GM12801 (cell line): ENCODE results near the gene KCNJ14.

Experiments used
- TF ChIP-seq, protein P1 (sequence below): IDR thresholded peaks from one replicate; pipeline ENCODE4 v1.5.1; 2011; ENCODE audit warnings: control low read depth; ENCODE audit not compliant: insufficient read length; ENCODE audit errors: extremely low read depth

The KCNJ14 gene

DNA sequence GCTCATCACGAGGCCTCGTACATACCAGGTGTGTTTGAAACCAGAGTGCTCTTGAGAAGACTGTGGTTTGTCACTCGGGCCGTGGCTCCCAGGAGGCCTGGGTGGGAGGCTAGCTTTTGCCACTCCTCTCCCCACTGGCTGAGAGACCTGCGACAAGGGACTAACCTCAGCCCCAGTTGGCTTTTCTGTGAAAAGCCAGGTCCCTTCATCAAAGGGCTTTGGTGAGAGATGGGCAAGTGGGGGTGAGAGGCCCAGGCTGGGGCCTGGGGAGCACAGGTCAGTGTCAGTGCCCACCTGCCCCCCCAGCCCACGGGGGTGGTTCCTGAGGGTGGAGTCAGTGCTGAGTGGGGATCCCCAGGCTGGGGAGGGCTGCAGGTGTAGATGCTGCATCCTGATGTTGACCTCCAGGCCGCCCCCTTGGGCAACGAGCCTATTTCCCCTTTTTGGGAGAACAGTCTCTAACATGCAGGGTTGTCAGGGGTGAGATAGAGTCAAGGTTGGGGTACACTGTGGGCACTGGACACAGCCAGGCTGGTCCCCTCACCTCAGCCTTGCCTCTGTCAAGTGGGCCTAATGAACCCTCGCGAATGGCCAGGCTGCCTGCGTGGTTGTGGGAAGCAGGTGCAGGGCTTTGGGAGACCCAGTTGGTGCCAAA, 661 bp downstream of the KCNJ14 start:
- TF ChIP-seq, protein P1, sequence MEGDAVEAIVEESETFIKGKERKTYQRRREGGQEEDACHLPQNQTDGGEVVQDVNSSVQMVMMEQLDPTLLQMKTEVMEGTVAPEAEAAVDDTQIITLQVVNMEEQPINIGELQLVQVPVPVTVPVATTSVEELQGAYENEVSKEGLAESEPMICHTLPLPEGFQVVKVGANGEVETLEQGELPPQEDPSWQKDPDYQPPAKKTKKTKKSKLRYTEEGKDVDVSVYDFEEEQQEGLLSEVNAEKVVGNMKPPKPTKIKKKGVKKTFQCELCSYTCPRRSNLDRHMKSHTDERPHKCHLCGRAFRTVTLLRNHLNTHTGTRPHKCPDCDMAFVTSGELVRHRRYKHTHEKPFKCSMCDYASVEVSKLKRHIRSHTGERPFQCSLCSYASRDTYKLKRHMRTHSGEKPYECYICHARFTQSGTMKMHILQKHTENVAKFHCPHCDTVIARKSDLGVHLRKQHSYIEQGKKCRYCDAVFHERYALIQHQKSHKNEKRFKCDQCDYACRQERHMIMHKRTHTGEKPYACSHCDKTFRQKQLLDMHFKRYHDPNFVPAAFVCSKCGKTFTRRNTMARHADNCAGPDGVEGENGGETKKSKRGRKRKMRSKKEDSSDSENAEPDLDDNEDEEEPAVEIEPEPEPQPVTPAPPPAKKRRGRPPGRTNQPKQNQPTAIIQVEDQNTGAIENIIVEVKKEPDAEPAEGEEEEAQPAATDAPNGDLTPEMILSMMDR, result no peak

DNA sequence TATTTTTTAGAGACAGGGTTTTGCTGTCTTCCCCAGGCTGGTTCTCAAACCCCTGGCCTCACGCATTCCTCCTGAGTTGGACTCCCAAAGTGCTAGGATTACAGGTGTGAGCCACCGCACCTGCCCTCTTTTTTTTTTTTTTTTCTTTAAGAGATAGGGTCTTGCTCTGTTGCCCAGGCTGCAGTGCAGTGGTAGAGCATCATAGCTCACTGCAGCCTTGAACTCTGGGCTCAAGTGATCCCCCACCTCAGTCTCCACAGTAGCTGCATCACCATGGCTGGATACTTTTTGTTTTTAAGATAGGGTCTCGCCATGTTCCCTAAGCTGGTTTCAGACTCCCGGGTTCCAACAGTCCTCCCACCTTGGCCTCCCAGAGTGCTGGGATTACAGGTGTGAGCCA, 1.5 kb downstream of the KCNJ14 start:
- TF ChIP-seq, protein P1, result no peak

DNA sequence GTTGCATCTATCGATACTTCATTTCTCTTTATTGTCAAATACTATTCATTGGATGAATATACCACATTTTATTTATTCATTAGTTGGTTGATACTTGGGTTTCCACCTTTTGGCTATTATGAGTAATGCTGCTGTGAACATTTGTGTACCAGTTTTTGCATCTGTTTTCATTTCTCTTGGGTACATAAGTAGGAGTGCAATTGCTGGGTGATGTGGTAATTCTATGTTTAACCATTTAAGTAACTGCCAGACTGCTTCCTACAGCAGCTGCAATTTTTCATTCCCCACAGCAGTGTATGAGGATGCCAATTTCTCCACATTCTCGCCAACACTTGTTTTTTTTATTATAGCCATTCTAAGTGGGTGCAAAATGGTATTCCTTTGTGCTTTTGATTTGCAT, 2.6 kb downstream of the KCNJ14 start:
- TF ChIP-seq, protein P1, result no peak

DNA sequence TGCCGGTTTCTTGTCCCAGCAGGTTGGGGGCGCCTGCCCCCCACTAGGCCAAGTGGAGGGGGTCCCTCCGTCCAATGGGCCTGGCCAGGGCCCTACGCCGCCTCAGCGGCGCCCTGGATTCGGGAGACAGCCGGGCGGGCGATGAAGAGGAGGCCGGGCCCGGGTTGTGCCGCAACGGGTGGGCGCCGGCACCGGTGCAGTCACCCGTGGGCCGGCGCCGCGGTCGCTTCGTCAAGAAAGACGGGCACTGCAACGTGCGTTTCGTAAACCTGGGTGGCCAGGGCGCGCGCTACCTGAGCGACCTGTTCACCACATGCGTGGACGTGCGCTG, 6.2 kb downstream of the KCNJ14 start:
- TF ChIP-seq, protein P1, result no peak

DNA sequence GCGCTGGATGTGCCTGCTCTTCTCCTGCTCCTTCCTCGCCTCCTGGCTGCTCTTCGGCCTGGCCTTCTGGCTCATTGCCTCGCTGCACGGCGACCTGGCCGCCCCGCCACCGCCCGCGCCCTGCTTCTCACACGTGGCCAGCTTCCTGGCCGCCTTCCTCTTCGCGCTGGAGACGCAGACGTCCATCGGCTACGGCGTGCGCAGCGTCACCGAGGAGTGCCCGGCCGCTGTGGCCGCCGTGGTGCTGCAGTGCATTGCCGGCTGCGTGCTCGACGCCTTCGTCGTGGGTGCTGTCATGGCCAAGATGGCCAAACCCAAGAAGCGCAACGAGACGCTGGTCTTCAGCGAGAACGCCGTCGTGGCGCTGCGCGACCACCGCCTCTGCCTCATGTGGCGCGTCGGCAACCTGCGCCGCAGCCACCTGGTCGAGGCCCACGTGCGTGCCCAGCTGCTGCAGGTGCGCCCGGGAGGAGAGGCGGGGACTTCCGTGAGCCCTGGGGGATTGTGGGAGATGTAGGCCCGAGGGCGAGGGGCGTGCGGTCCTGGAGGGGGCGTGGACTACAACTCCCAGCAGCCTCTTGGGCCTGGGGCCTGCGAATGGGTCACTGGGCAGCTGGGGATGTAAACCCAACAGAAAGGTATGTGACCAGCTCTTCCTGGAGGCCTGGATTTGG, 6.7 kb downstream of the KCNJ14 start:
- TF ChIP-seq, protein P1, result no peak

DNA sequence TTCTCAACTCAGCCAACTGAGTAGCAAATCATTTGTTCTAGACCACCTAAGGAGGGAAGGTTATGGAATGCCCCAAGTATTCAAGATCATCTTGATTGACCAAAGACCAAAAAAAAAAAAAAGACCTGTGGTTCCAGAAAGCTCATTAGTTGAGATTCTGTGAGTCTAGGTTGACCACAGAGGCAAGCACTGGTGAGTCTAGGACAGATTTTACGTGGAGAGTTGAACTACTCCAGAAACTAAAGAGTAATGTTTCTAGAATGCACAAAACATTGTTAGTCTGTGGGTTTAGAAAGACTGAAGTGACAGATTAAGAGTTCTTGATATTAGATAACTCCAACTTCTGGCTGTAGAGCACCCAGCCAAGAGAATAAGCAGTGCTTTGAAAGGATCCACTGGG, 9.8 kb downstream of the KCNJ14 start:
- TF ChIP-seq, protein P1, result no peak

DNA sequence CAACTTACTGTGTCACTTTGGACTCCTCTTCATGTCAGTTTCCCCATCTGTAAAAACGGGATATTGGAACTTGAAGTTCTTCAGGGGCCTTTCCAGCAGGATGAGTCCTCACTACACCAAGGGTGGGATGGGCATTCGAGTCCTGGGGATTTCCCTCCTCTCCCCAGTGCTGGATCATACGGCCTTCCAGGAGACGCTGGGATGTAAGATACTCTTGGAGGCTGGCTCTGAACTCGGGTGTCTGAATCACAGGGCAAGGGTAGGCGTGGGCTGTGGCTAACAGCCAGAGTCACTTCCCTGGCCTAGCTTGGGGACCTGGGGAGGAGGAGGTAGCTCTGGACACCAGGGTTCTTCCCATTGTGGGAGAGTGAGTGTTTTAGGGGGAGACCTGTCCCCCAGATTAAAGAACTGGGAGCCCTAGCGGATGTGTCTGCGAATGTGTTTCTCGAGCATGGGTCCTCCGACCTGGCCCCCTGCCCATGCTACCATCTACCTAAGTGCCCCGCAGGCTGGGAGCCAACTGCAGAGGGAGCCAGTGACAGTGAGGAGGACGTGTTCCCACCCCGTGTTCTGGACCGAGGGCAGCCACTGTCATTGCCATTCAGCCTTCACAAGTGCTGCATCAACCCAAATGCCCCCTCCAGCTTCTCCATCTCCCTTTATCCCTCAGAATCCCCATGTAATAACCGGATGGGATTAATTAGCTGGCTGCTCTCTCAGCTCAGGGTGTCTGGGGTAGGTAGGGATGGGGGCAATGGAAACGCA, 11.4 kb downstream of the KCNJ14 start:
- TF ChIP-seq, protein P1, result no peak
